ENCODE data around the gene ARHGAP33.

The ARHGAP33 gene

GRCh38 chr19:35746531-35746930 is 28.8 kb upstream of the ARHGAP33 start:
- Mint-ChIP-seq H3K27me3 (no peaks in the 10 kb centered on the region), H3K4me1 (peaks cover 63% of the 10 kb centered on the region), H3K9me3 (no peaks in the 10 kb centered on the region), H3K4me3 (peak overlapping the region; percentile 91), H3K36me3 (peaks cover 2% of the 10 kb centered on the region), H3K27ac (peak overlapping the region; percentile 91)

GRCh38 chr19:35748106-35749020 is 27.0 kb upstream of the ARHGAP33 start, which contains the start of gene LIN37:
Gene LIN37 (plus strand): TSS chr19:35748576. CDS start chr19:35748725, 149 bp downstream.
- Mint-ChIP-seq H3K27ac (peak within 1 kb of the TSS; percentile 96), H3K27me3 (no peaks in the 10 kb centered on the region), H3K4me1 (peaks cover 51% of the 10 kb centered on the region), H3K36me3 (peaks cover 1% of the 10 kb centered on the region), H3K4me3 (peak within 1 kb of the TSS; percentile 98), H3K9me3 (no peaks in the 10 kb centered on the region)

- Mint-ChIP-seq H3K4me1 (peaks cover 43% of the 10 kb centered on the region), H3K27ac (no peak overlapping the region), H3K4me3 (peak overlapping the region; percentile 30)
Measured at GRCh38 chr19:35750167-35750566, 25.2 kb upstream of the ARHGAP33 start.

GRCh38 chr19:35751839-35752745 is 23.3 kb upstream of the ARHGAP33 start:
- Mint-ChIP-seq H3K4me1 (peaks cover 39% of the 10 kb centered on the region), H3K27me3 (peaks cover 5% of the 10 kb centered on the region), H3K4me3 (no peak overlapping the region), H3K36me3 (peaks cover 4% of the 10 kb centered on the region), H3K27ac (no peak overlapping the region), H3K9me3 (no peaks in the 10 kb centered on the region)

More at GRCh38 chr19:35750167-35750566, 25.2 kb upstream of the ARHGAP33 start:
- Mint-ChIP-seq H3K27me3 (peaks cover 3% of the 10 kb centered on the region), H3K9me3 (no peaks in the 10 kb centered on the region), H3K36me3 (peaks cover 4% of the 10 kb centered on the region)

GRCh38 chr19:35752746-35753350 is 22.5 kb upstream of the ARHGAP33 start:
- Mint-ChIP-seq H3K4me3 (no peak overlapping the region), H3K27me3 (peaks cover 6% of the 10 kb centered on the region), H3K9me3 (no peaks in the 10 kb centered on the region), H3K4me1 (peaks cover 41% of the 10 kb centered on the region), H3K36me3 (peaks cover 4% of the 10 kb centered on the region), H3K27ac (no peak overlapping the region)

- Mint-ChIP-seq H3K36me3 (peaks cover 4% of the 10 kb centered on the region), H3K9me3 (no peaks in the 10 kb centered on the region), H3K4me3 (peak overlapping the region; percentile 15), H3K27me3 (peaks cover 7% of the 10 kb centered on the region), H3K4me1 (peaks cover 33% of the 10 kb centered on the region), H3K27ac (no peak overlapping the region)
Measured at GRCh38 chr19:35753634-35754369, 21.6 kb upstream of the ARHGAP33 start.

- no peaks in the 10 kb centered on the region for H3K9me3 Mint-ChIP-seq
- peaks cover 4% of the 10 kb centered on the region for H3K36me3 Mint-ChIP-seq
- H3K27ac Mint-ChIP-seq, result no peak overlapping the region
- H3K4me3 Mint-ChIP-seq, result peak overlapping the region; percentile 15
- peaks cover 33% of the 10 kb centered on the region for H3K4me1 Mint-ChIP-seq
- H3K27me3 Mint-ChIP-seq, result peaks cover 7% of the 10 kb centered on the region
Measured at GRCh38 chr19:35754370-35755130, 20.8 kb upstream of the ARHGAP33 start.

- peak overlapping the region; percentile 76 for H3K27ac Mint-ChIP-seq
- peaks cover 7% of the 10 kb centered on the region for H3K27me3 Mint-ChIP-seq
- H3K9me3 Mint-ChIP-seq, result no peaks in the 10 kb centered on the region
- peak overlapping the region; percentile 36 for H3K4me3 Mint-ChIP-seq
- H3K36me3 Mint-ChIP-seq, result peaks cover 4% of the 10 kb centered on the region
- H3K4me1 Mint-ChIP-seq, result peaks cover 31% of the 10 kb centered on the region
Measured at GRCh38 chr19:35755131-35755549, 20.2 kb upstream of the ARHGAP33 start.

GRCh38 chr19:35755550-35756376 is 19.6 kb upstream of the ARHGAP33 start:
- H3K9me3 Mint-ChIP-seq, result no peaks in the 10 kb centered on the region
- H3K4me3 Mint-ChIP-seq, result peak overlapping the region; percentile 58
- H3K27ac Mint-ChIP-seq, result no peak overlapping the region
- peaks cover 31% of the 10 kb centered on the region for H3K4me1 Mint-ChIP-seq
- peaks cover 4% of the 10 kb centered on the region for H3K36me3 Mint-ChIP-seq
- H3K27me3 Mint-ChIP-seq, result peaks cover 7% of the 10 kb centered on the region

GRCh38 chr19:35756377-35757230 is 18.8 kb upstream of the ARHGAP33 start, which contains the start of gene HSPB6:
Gene HSPB6 (minus strand): TSS chr19:35757029. CDS start chr19:35757008, 21 bp downstream.
- H3K4me1 Mint-ChIP-seq, result peaks cover 31% of the 10 kb centered on the region
- H3K27me3 Mint-ChIP-seq, result peaks cover 7% of the 10 kb centered on the region
- H3K27ac Mint-ChIP-seq, result peak within 1 kb of the TSS; percentile 99
- no peaks in the 10 kb centered on the region for H3K9me3 Mint-ChIP-seq
- peaks cover 4% of the 10 kb centered on the region for H3K36me3 Mint-ChIP-seq
- H3K4me3 Mint-ChIP-seq, result peak within 1 kb of the TSS; percentile 99

- Mint-ChIP-seq H3K9me3 (no peaks in the 10 kb centered on the region), H3K4me3 (peak overlapping the region; percentile 99), H3K4me1 (peaks cover 31% of the 10 kb centered on the region), H3K27me3 (peaks cover 7% of the 10 kb centered on the region), H3K36me3 (peaks cover 4% of the 10 kb centered on the region), H3K27ac (no peak overlapping the region)
Measured at GRCh38 chr19:35757231-35757748, 18.1 kb upstream of the ARHGAP33 start.

- Mint-ChIP-seq H3K4me3 (peak within 1 kb of the TSS; percentile 99), H3K9me3 (no peaks in the 10 kb centered on the region), H3K27me3 (peaks cover 7% of the 10 kb centered on the region), H3K4me1 (peaks cover 31% of the 10 kb centered on the region), H3K27ac (peak within 1 kb of the TSS; percentile 99), H3K36me3 (peaks cover 4% of the 10 kb centered on the region)
Measured at GRCh38 chr19:35757749-35758608, 17.4 kb upstream of the ARHGAP33 start, which contains the start of gene PROSER3. Gene PROSER3 (plus strand): TSS chr19:35758176. CDS start chr19:35758216, 40 bp downstream.
